PC-9 (cell line): Measurements from ENCODE around the gene PRR23A. TPM values are rescaled to one million over a fixed set of nuclear protein-coding genes. Genes with fewer than 3 reads are reported as not detected.
A peak's percentile ranks its signal among the peaks of the same experiment; 100 is the strongest.

Source experiments
- BruUV-seq: library from RNA; stranded (reverse); fragments of 400-500 nt; replicated peaks from 2 replicates; lab custom pipeline; 2021; lab: Mats Ljungman, UMichigan
- CTCF ChIA-PET: fragments of 300-600 bp; sonication (Branson Sonifier 250); formaldehyde crosslinking; loops from one replicate; lab custom pipeline; 2022; ENCODE audit warnings: antibody characterized with exemption; lab: Charles Lee
- POLR2A ChIA-PET: fragments of 300-600 bp; sonication (Branson Sonifier 250); formaldehyde crosslinking; loops from one replicate; lab custom pipeline; 2022; ENCODE audit warnings: antibody characterized with exemption; ENCODE audit not compliant: unreplicated experiment; lab: Charles Lee
- DNase-seq, 2 experiments: peaks; one replicate each; pipeline versions ENCODE4 v3.0.0 to v3.0.0-alpha.2; 2015 to 2022; ENCODE audit warnings: mixed read lengths in 1 of 2
- H2AFZ ChIP-seq: fragments of 200-600 bp; sonication (generic); 2 replicates; pipeline ENCODE4 v1.8.1; 2017; ENCODE audit warnings: antibody characterized with exemption
- H3F3A ChIP-seq: fragments of 200-600 bp; sonication (generic); 2 replicates; pipeline ENCODE4 v1.8.1; 2017; ENCODE audit warnings: antibody characterized with exemption, mild to moderate bottlenecking, low read depth; ENCODE audit not compliant: insufficient read depth
- H3K27ac ChIP-seq: fragments of 200-600 bp; sonication (generic); 2 replicates; pipeline ENCODE4 v1.6.1; 2016; ENCODE audit warnings: mixed run types
- H3K27me3 ChIP-seq: fragments of 200-600 bp; sonication (generic); 2 replicates; pipeline ENCODE4 v1.6.1; 2016; ENCODE audit warnings: low read depth, mixed run types; ENCODE audit not compliant: insufficient read depth
- H3K36me3 ChIP-seq: fragments of 200-600 bp; sonication (generic); 2 replicates; pipeline ENCODE4 v1.6.1; 2016; ENCODE audit warnings: low read depth, mixed run types
- H3K4me1 ChIP-seq: fragments of 200-600 bp; sonication (generic); replicated peaks from 2 replicates; pipeline ENCODE4 v1.6.1; 2016; ENCODE audit warnings: mixed run types; ENCODE audit not compliant: insufficient read depth
- H3K4me2 ChIP-seq: fragments of 200-600 bp; sonication (generic); 2 replicates; pipeline ENCODE4 v1.6.1; 2017; ENCODE audit warnings: mixed run types
- H3K4me3 ChIP-seq: fragments of 200-600 bp; sonication (generic); 2 replicates; pipeline ENCODE4 v1.6.1; 2016; ENCODE audit warnings: mixed run types
- H3K79me2 ChIP-seq: fragments of 200-600 bp; sonication (generic); 2 replicates; pipeline ENCODE4 v1.6.1; 2017; ENCODE audit warnings: low read depth, mixed run types
- H3K9me2 ChIP-seq: fragments of 200-600 bp; sonication (generic); 2 replicates; pipeline ENCODE4 v1.8.1; 2017; ENCODE audit warnings: mild to moderate bottlenecking; ENCODE audit not compliant: insufficient read depth
- H3K9me3 ChIP-seq: fragments of 200-600 bp; sonication (generic); 2 replicates; pipeline ENCODE4 v1.8.1; 2016; ENCODE audit warnings: low read depth; ENCODE audit not compliant: insufficient read depth
- H4K20me1 ChIP-seq: fragments of 200-600 bp; sonication (generic); 2 replicates; pipeline ENCODE4 v1.8.1; 2017; ENCODE audit not compliant: insufficient read depth
- EZH2 ChIP-seq: fragments of 200-600 bp; sonication (generic); IDR thresholded peaks from 2 replicates; pipeline ENCODE4 v1.8.0; 2017; ENCODE audit warnings: antibody characterized with exemption, low read depth
- intact Hi-C: fragments of 100-400 bp; cut with micrococcal nuclease; formaldehyde crosslinking; loops from one replicate; pipeline ENCODE4 v1.10.0; 2022; ENCODE audit not compliant: unreplicated experiment
- total RNA-seq: library from RNA; stranded (reverse); gene quantifications from 2 replicates; pipeline ENCODE4 v1.2.3, GENCODE V29; 2021
- TF ChIP-seq, protein P1 (sequence below): fragments of 200-600 bp; sonication (generic); conservative IDR thresholded peaks from 2 replicates; pipeline ENCODE4 v1.6.1; 2017; ENCODE audit warnings: mixed run types, antibody characterized with exemption, mild to moderate bottlenecking, moderate library complexity

Gene PRR23A
- total RNA-seq, 1 experiment from 2014 or later: not detected

DNA sequence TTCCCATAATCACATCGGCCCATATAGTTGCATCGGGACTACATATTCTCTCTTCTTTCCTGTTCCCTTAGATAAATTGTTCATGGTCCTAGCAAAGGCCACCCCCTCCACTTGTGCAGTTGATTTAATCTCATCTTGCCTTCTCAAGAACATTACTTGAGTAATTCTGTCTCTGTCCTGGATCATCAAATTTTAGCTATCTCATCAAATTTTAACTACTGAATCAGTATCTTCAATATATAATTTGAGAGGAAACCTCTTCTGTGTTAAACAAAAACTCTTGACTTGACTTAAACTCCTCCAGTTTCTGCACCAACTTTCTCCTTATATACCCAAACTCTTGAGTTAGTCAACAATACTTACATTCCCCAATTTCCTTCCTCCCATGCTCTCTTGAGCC lies 18.9 kb upstream of the PRR23A start:
- no peak overlapping the region for H3K4me2 ChIP-seq
- H3K4me1 ChIP-seq: no peaks in the 10 kb centered on the region
- no peak overlapping the region for H3K27ac ChIP-seq
- no peak overlapping the region for H3K4me3 ChIP-seq
- H3F3A ChIP-seq: no peaks in the 10 kb centered on the region
- no peak for TF ChIP-seq EZH2
- TF ChIP-seq, protein P1, sequence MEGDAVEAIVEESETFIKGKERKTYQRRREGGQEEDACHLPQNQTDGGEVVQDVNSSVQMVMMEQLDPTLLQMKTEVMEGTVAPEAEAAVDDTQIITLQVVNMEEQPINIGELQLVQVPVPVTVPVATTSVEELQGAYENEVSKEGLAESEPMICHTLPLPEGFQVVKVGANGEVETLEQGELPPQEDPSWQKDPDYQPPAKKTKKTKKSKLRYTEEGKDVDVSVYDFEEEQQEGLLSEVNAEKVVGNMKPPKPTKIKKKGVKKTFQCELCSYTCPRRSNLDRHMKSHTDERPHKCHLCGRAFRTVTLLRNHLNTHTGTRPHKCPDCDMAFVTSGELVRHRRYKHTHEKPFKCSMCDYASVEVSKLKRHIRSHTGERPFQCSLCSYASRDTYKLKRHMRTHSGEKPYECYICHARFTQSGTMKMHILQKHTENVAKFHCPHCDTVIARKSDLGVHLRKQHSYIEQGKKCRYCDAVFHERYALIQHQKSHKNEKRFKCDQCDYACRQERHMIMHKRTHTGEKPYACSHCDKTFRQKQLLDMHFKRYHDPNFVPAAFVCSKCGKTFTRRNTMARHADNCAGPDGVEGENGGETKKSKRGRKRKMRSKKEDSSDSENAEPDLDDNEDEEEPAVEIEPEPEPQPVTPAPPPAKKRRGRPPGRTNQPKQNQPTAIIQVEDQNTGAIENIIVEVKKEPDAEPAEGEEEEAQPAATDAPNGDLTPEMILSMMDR: no peak
- intact Hi-C loops: no loop called here
- no peaks in the 10 kb centered on the region for H3K9me2 ChIP-seq
- CTCF ChIA-PET: no interaction called here
- BruUV-seq: no TSS peak
- no peaks in the 10 kb centered on the region for H3K36me3 ChIP-seq
- no peaks in the 10 kb centered on the region for H4K20me1 ChIP-seq
- no peaks in the 10 kb centered on the region for H3K79me2 ChIP-seq
- H3K9me3 ChIP-seq: no peaks in the 10 kb centered on the region
- no peaks in the 10 kb centered on the region for H3K27me3 ChIP-seq
- no peak overlapping the region for H2AFZ ChIP-seq
- POLR2A ChIA-PET: no interaction called here
- DNase-seq: no peak

DNA sequence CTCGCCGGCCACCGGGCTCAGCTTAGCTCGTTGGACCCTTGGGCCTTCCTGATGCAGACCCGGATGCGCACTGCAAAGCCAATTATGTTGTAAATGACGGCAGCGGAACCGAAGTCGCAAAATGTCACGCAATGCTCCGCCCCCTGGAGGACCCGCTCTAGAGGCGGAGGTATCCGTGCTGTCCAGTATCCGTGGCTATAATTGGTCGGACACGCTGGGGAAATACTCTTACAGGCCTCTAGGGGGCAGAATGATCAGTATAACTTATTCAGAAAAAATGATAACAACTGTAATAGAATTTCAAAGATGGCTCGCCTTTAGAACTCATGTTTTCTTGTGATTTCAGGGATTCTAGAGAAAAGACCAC lies 14.8 kb upstream of the PRR23A start, which contains the start of gene PRR23B:
PRR23B (minus strand) TSS at position 59 of the 367 bp plus-strand sequence. CDS start 265 bp downstream, outside the sequence.
- no TSS peak for BruUV-seq
- CTCF ChIA-PET: no interaction called here
- POLR2A ChIA-PET: no interaction called here

DNA sequence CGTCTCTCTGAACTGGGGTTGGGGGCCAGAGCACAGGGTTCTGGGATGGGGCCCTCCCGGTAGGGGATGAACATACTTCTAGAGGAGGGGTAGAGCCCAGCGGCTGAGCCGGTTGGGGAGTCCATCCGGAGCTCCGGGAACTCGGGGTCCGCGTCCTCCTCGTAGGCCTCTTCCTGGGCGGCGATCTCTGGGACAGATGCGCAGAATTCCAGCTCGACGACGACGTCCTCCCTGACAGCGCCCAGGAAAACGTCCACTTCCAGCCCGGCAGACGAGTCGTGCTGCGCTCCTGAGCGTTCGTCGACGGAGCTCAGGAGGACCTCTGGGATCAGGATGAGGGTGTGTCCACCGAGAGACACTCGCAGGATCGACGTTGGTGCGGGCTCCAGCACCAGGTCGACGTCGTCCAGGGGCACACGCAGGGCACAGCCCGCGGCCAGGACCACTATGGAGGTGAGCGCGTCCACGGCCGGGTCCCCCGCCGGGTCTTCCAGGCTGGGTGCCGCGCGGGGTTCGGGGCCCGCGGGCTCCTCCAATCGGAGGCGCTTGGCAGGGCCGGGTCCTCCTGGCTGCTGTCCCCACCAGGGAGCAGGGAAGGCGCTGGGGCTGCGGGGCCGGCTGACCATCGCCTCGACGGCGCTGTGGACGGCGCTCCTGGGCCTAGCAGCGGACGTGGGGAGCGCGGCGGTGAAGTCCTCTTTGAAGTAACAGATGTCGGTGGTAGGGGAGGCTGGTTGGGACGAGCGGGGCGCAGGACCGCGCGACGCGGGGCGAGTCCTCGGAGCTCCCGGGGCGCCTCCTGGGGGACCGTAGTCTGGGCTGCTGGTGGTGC lies 14.2 kb upstream of the PRR23A start:
- Histone ChIP-seq H3K9me2 (no peaks in the 10 kb centered on the region), H4K20me1 (no peaks in the 10 kb centered on the region), H3K79me2 (no peaks in the 10 kb centered on the region), H2AFZ (no peak overlapping the region), H3F3A (no peaks in the 10 kb centered on the region), H3K27ac (no peak overlapping the region), H3K36me3 (no peaks in the 10 kb centered on the region), H3K4me1 (no peaks in the 10 kb centered on the region), H3K4me3 (no peak overlapping the region), H3K27me3 (no peaks in the 10 kb centered on the region), H3K4me2 (no peak overlapping the region), H3K9me3 (no peaks in the 10 kb centered on the region)
- DNase-seq: no peak
- TF ChIP-seq, protein P1: no peak
- TF ChIP-seq EZH2: no peak
- intact Hi-C loops: no loop called here
- POLR2A ChIA-PET: no interaction called here
- CTCF ChIA-PET: no interaction called here
- no TSS peak for BruUV-seq

More for the DNA sequence above, 14.8 kb upstream of the PRR23A start, which contains the start of gene PRR23B:
- Histone ChIP-seq H3K79me2 (no peaks in the 10 kb centered on the region), H3K27me3 (no peaks in the 10 kb centered on the region), H4K20me1 (no peaks in the 10 kb centered on the region), H3K4me3 (no peak within 1 kb of the TSS), H2AFZ (no peak within 1 kb of the TSS), H3K4me1 (no peaks in the 10 kb centered on the region), H3K9me2 (no peaks in the 10 kb centered on the region), H3K27ac (no peak within 1 kb of the TSS), H3K4me2 (no peak within 1 kb of the TSS), H3K9me3 (no peaks in the 10 kb centered on the region), H3F3A (no peaks in the 10 kb centered on the region), H3K36me3 (no peaks in the 10 kb centered on the region)
- no peak for DNase-seq
- TF ChIP-seq, protein P1: peak; percentile 51
- no peak for TF ChIP-seq EZH2
- intact Hi-C loops: no loop called here
